GM12878 (cell line): ENCODE data around the gene TAMALIN. TPM values are rescaled to one million over a fixed set of nuclear protein-coding genes. Genes with fewer than 3 reads are reported as not detected.

Source experiments
- BACH1 ChIP-seq: fragments of 450-650 bp; IDR thresholded peaks from 2 replicates; pipeline ENCODE4 v1.6.1; 2017; ENCODE audit warnings: mild to moderate bottlenecking, borderline replicate concordance
- BMI1 ChIP-seq: fragments of 450-650 bp; IDR thresholded peaks from 2 replicates; pipeline ENCODE4 v1.6.1; 2016; ENCODE audit warnings: mild to moderate bottlenecking, moderate library complexity, borderline replicate concordance
- CBX3 ChIP-seq: fragments of 200-600 bp; sonication (generic); IDR thresholded peaks from 2 replicates; pipeline ENCODE4 v1.6.1; 2016; ENCODE audit warnings: low read depth, borderline replicate concordance
- CTCF ChIP-seq, 3 experiments: IDR thresholded peaks in 2 of 3; conservative IDR thresholded peaks in 1 of 3; 2 replicates each; pipeline ENCODE4 v1.5.1; 2011; ENCODE audit warnings: low read depth in 3 of 3, low read length in 3 of 3, mild to moderate bottlenecking in 3 of 3, control low read depth in 2 of 3, moderate library complexity in 2 of 3, inconsistent platforms in 1 of 3, mixed read lengths in 1 of 3; ENCODE audit not compliant: control insufficient read depth in 2 of 3, insufficient read depth in 1 of 3; ENCODE audit errors: extremely low read depth in 1 of 3
- EP300 ChIP-seq, 2 experiments: fragments of 150-350 bp in 1 of 2; IDR thresholded peaks; 2 replicates each; pipeline ENCODE4 v1.6.1; 2011 to 2012; ENCODE audit warnings: low read depth in 2 of 2, low read length in 2 of 2, borderline replicate concordance in 1 of 2, improper control_type of control experiment in 1 of 2, inconsistent platforms in 1 of 2; ENCODE audit not compliant: control insufficient read depth in 1 of 2
- FOXK2 ChIP-seq: fragments of 450-650 bp; IDR thresholded peaks from 2 replicates; pipeline ENCODE4 v1.6.1; 2017; ENCODE audit warnings: mild to moderate bottlenecking, moderate library complexity
- FOXM1 ChIP-seq: IDR thresholded peaks from 2 replicates; pipeline ENCODE4 v1.6.1; 2012; ENCODE audit warnings: low read depth, mild to moderate bottlenecking, inconsistent platforms, low read length, moderate library complexity
- HDAC6 ChIP-seq: fragments of 200-600 bp; sonication (generic); IDR thresholded peaks from one replicate; pipeline ENCODE4 v1.8.0; 2017; ENCODE audit warnings: antibody characterized with exemption; ENCODE audit not compliant: unreplicated experiment
- IKZF1 ChIP-seq: fragments of 450-650 bp; conservative IDR thresholded peaks from 2 replicates; pipeline ENCODE4 v1.6.1; 2017; ENCODE audit warnings: antibody characterized with exemption, mild to moderate bottlenecking
- LARP7 ChIP-seq: fragments of 450-650 bp; IDR thresholded peaks from 2 replicates; pipeline ENCODE4 v1.6.1; 2017; ENCODE audit warnings: mild to moderate bottlenecking
- MTA3 ChIP-seq: IDR thresholded peaks from 2 replicates; pipeline ENCODE4 v1.6.1; 2012; ENCODE audit warnings: low read length, inconsistent platforms, borderline replicate concordance
- MXI1 ChIP-seq: fragments of 150-350 bp; IDR thresholded peaks from 2 replicates; pipeline ENCODE4 v1.6.1; 2011; ENCODE audit warnings: low read depth, mild to moderate bottlenecking, inconsistent platforms, low read length, improper control_type of control experiment
- MYB ChIP-seq: fragments of 150-350 bp; IDR thresholded peaks from 2 replicates; pipeline ENCODE4 v1.6.1; 2014; ENCODE audit warnings: mild to moderate bottlenecking, low read depth, low read length, borderline replicate concordance
- NFYB ChIP-seq: IDR thresholded peaks from 2 replicates; pipeline ENCODE4 v1.6.1; 2011; ENCODE audit warnings: low read depth, mild to moderate bottlenecking, low read length, improper control_type of control experiment, moderate library complexity; ENCODE audit not compliant: insufficient read depth
- POLR2AphosphoS5 ChIP-seq: IDR thresholded peaks from 2 replicates; pipeline ENCODE4 v1.6.1; 2011; ENCODE audit warnings: mild to moderate bottlenecking, low read length, inconsistent platforms
- SUPT20H ChIP-seq: IDR thresholded peaks from 2 replicates; pipeline ENCODE4 v1.6.1; 2011; ENCODE audit warnings: low read depth, mild to moderate bottlenecking, low read length, moderate library complexity, borderline replicate concordance; ENCODE audit not compliant: control insufficient read depth
- TARDBP ChIP-seq: IDR thresholded peaks from 2 replicates; pipeline ENCODE4 v1.6.1; 2016; ENCODE audit warnings: borderline replicate concordance
- TCF12 ChIP-seq: IDR thresholded peaks from 2 replicates; pipeline ENCODE4 v1.6.1; 2011; ENCODE audit warnings: low read depth, mild to moderate bottlenecking, low read length
- USF1 ChIP-seq: IDR thresholded peaks from 2 replicates; pipeline ENCODE4 v1.6.1; 2011; ENCODE audit warnings: borderline replicate concordance, low read depth, mild to moderate bottlenecking, moderate library complexity, mixed read lengths, low read length; ENCODE audit not compliant: insufficient read depth; ENCODE audit errors: extremely low read length
- YBX1 ChIP-seq: fragments of 450-650 bp; IDR thresholded peaks from 2 replicates; pipeline ENCODE4 v1.6.1; 2016; ENCODE audit warnings: antibody characterized with exemption
- YY1 ChIP-seq: IDR thresholded peaks from 2 replicates; pipeline ENCODE4 v1.6.1; 2011; ENCODE audit warnings: low read depth, mild to moderate bottlenecking, low read length
- ZBTB40 ChIP-seq: fragments of 450-650 bp; IDR thresholded peaks from 2 replicates; pipeline ENCODE4 v1.6.1; 2016; ENCODE audit warnings: mild to moderate bottlenecking, moderate library complexity, borderline replicate concordance
- ZNF622 ChIP-seq: fragments of 450-650 bp; IDR thresholded peaks from 2 replicates; pipeline ENCODE4 v1.6.1; 2017; ENCODE audit warnings: mild to moderate bottlenecking, inconsistent platforms
- polyA plus RNA-seq, 11 experiments: library from polyadenylated mRNA; depleted of rRNA in 4 of 11; unstranded in 6 of 11; stranded (reverse) in 5 of 11; fragments of >200 nt; fragmentation: Nextera tagmentation in 4 of 11; fragmentation: Illumina TruSeq in 1 of 11; extraction: Ambion mirVana in 4 of 11; extraction: Trizol in 1 of 11; gene quantifications; 1 replicate in 1 of 11; 2 replicates in 10 of 11; pipeline versions ENCODE4 v1.2.1 to v1.2.3, GENCODE V29; 2011 to 2016; ENCODE audit warnings: inconsistent platforms in 2 of 11, missing spikeins in 2 of 11, low read depth in 1 of 11
- total RNA-seq, 4 experiments: library from RNA; depleted of rRNA in 3 of 4; stranded (reverse); fragments of >200 nt in 3 of 4; fragmentation: Illumina TruSeq in 1 of 4; extraction: Trizol in 1 of 4; gene quantifications; 2 replicates each; pipeline versions ENCODE4 v1.2.1 to v1.2.3, GENCODE V29; 2013 to 2021

TAMALIN gene
- total and polyA plus RNA-seq, 10 of the 15 experiments (the other 5 are each of a cell fraction or from before 2014, with no cell fraction given), result 0.09 to 0.58 (median 0.19) TPM; not detected in 4

- TF ChIP-seq CTCF (IDR thresholded peaks at IDR 0.05 in 2 of 3, conservative IDR thresholded peaks at IDR 0.05 in 1 of 3; ENCODE audit: control insufficient read depth in 2 of 3, extremely low read depth in 1 of 3, insufficient read depth in 1 of 3, low read depth in 3 of 3, low read length in 3 of 3) (peak; percentile 91 to 97 (median 94); a peak in 5 of 6 replicates), BACH1 (no peak), MXI1 (no peak), BMI1 (no peak), LARP7 (peak; percentile 51; the same call in 1 of the 2 replicates), MTA3 (no peak), FOXM1 (no peak), TARDBP (no peak), YY1 (peak; percentile 27; the same call in 1 of the 2 replicates), TCF12 (no peak), POLR2AphosphoS5 (no peak), YBX1 (no peak), ZNF622 (no peak), EP300 (IDR thresholded peaks at IDR 0.05; ENCODE audit: borderline replicate concordance in 1 of 2, control insufficient read depth in 1 of 2, low read depth in 2 of 2, low read length in 2 of 2) (no peak), NFYB (no peak), MYB (no peak), FOXK2 (no peak), SUPT20H (no peak), HDAC6 (no peak), USF1 (no peak), CBX3 (no peak), ZBTB40 (no peak), IKZF1 (peak; percentile 34; the same call in 1 of the 2 replicates)
These were observed 16.6 kb downstream of the TAMALIN start (continued) for GRCh38 chr12:52023182-52023975.
